ENCODE data around the gene PCSK5.

Gene PCSK5

GRCh38 chr9:76138360-76138759 lies 247.9 kb downstream of the PCSK5 start:
- DNase-seq (ENCODE audit: low spot score): no peak

- DNase-seq (ENCODE audit: low spot score): no peak
Measured at GRCh38 chr9:76143834-76144233, 253.4 kb downstream of the PCSK5 start.

- no peak for DNase-seq (ENCODE audit: low spot score)
Measured at GRCh38 chr9:76150013-76150412, 259.5 kb downstream of the PCSK5 start.

GRCh38 chr9:76151267-76151666 lies 260.8 kb downstream of the PCSK5 start:
- DNase-seq (ENCODE audit: low spot score): no peak

GRCh38 chr9:76153339-76153738 lies 262.9 kb downstream of the PCSK5 start:
- DNase-seq (ENCODE audit: low spot score): no peak

- DNase-seq (ENCODE audit: low spot score): no peak
Measured at GRCh38 chr9:76153902-76154629, 263.6 kb downstream of the PCSK5 start.

- no peak for DNase-seq (ENCODE audit: low spot score)
Measured at GRCh38 chr9:76155361-76155760, 264.9 kb downstream of the PCSK5 start.

GRCh38 chr9:76158713-76159112 lies 268.2 kb downstream of the PCSK5 start:
- no peak for DNase-seq (ENCODE audit: low spot score)

- DNase-seq (ENCODE audit: low spot score): no peak
Measured at GRCh38 chr9:76159293-76159926, 268.9 kb downstream of the PCSK5 start.

- DNase-seq (ENCODE audit: low spot score): no peak
Measured at GRCh38 chr9:76161106-76161505, 270.6 kb downstream of the PCSK5 start.

GRCh38 chr9:76161541-76161940 lies 271.1 kb downstream of the PCSK5 start:
- DNase-seq (ENCODE audit: low spot score): no peak

GRCh38 chr9:76162086-76162730 lies 271.7 kb downstream of the PCSK5 start:
- no peak for DNase-seq (ENCODE audit: low spot score)

- DNase-seq (ENCODE audit: low spot score): no peak
Measured at GRCh38 chr9:76162751-76163500, 272.5 kb downstream of the PCSK5 start.

GRCh38 chr9:76166526-76166925 lies 276.1 kb downstream of the PCSK5 start:
- no peak for DNase-seq (ENCODE audit: low spot score)

GRCh38 chr9:76176171-76176570 lies 285.7 kb downstream of the PCSK5 start:
- no peak for DNase-seq (ENCODE audit: low spot score)

- no peak for DNase-seq (ENCODE audit: low spot score)
Measured at GRCh38 chr9:76177931-76178330, 287.5 kb downstream of the PCSK5 start.

- peak; percentile 39 for DNase-seq (ENCODE audit: low spot score)
Measured at GRCh38 chr9:76180541-76180940, 290.1 kb downstream of the PCSK5 start.

GRCh38 chr9:76181020-76181641 lies 290.7 kb downstream of the PCSK5 start:
- peak; percentile 70 for DNase-seq (ENCODE audit: low spot score)

- no peak for DNase-seq (ENCODE audit: low spot score)
Measured at GRCh38 chr9:76181781-76182180, 291.3 kb downstream of the PCSK5 start.

GRCh38 chr9:76185432-76185831 lies 295.0 kb downstream of the PCSK5 start:
- no peak for DNase-seq (ENCODE audit: low spot score)

- DNase-seq (ENCODE audit: low spot score): no peak
Measured at GRCh38 chr9:76188286-76188685, 297.8 kb downstream of the PCSK5 start.

- no peak for DNase-seq (ENCODE audit: low spot score)
Measured at GRCh38 chr9:76188905-76189304, 298.4 kb downstream of the PCSK5 start.

Data from LoVo (cell line).